ENCODE results near the gene ANGPTL8.

DNA sequence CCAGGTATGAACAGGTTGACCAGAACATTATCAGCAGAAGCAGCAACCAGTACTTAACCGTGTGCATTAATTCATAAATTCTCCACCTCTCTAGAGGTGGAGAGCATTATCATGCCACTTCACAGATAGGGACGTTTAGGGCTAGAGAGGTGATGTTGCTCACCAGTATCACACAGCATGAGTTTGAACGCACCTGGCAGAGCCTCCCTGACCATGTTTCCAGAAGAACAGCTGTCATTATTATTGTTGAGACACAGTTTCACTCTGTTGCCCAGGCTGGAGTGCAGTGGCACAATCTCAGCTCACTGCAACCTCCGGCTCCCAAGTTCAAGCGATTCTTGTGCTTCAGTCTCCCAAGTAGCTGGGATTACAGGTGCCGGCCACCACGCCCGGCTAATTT, 48.9 kb upstream of the ANGPTL8 start:
- TF ChIP-seq POLR2A (IDR thresholded peaks at IDR 0.05; ENCODE audit: low read depth, low read length), result no peak
- TF ChIP-seq, protein P1, sequence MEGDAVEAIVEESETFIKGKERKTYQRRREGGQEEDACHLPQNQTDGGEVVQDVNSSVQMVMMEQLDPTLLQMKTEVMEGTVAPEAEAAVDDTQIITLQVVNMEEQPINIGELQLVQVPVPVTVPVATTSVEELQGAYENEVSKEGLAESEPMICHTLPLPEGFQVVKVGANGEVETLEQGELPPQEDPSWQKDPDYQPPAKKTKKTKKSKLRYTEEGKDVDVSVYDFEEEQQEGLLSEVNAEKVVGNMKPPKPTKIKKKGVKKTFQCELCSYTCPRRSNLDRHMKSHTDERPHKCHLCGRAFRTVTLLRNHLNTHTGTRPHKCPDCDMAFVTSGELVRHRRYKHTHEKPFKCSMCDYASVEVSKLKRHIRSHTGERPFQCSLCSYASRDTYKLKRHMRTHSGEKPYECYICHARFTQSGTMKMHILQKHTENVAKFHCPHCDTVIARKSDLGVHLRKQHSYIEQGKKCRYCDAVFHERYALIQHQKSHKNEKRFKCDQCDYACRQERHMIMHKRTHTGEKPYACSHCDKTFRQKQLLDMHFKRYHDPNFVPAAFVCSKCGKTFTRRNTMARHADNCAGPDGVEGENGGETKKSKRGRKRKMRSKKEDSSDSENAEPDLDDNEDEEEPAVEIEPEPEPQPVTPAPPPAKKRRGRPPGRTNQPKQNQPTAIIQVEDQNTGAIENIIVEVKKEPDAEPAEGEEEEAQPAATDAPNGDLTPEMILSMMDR (IDR thresholded peaks at IDR 0.05; ENCODE audit: extremely low read depth in 1 of 2, insufficient read depth in 1 of 2, low read depth in 1 of 2, low read length in 2 of 2), result no peak
- TF ChIP-seq POLR2AphosphoS5 (IDR thresholded peaks at IDR 0.05; ENCODE audit: insufficient read depth, low read depth, low read length), result no peak
- no peak for TF ChIP-seq EZH2 (IDR thresholded peaks at IDR 0.05; ENCODE audit: borderline replicate concordance, low read depth, low read length, severe bottlenecking)
- TF ChIP-seq FOS (IDR thresholded peaks at IDR 0.05; ENCODE audit: borderline replicate concordance, insufficient read depth, low read length), result no peak
